CD4-positive, alpha-beta T cell (primary cell): ENCODE data around the gene CDYL. TPM values are rescaled to one million over a fixed set of nuclear protein-coding genes. Genes with fewer than 3 reads are reported as not detected.

Experiments
- ATAC-seq: fragments of 200-7000 bp; cut with Tn5 transposase; one replicate; pipeline ENCODE4 v1.10.0; 2022; ENCODE audit warnings: mild to moderate bottlenecking; ENCODE audit not compliant: poor library complexity
- CTCF ChIA-PET: fragments of 350-600 bp; sonication (Branson Sonifier 250); formaldehyde crosslinking; loops from one replicate; lab custom pipeline; 2021; ENCODE audit warnings: antibody characterized with exemption, inconsistent platforms; lab: Charles Lee
- POLR2A ChIA-PET: fragments of 350-600 bp; sonication (Branson Sonifier 250); formaldehyde crosslinking; loops from one replicate; lab custom pipeline; 2021; ENCODE audit warnings: antibody characterized with exemption, inconsistent platforms; lab: Charles Lee
- DNase-seq, 14 experiments: peaks; one replicate each; pipeline ENCODE4 v3.0.0-alpha.2; 2013 to 2020; ENCODE audit warnings: mixed read lengths in 2 of 14
- H3K27ac ChIP-seq, 2 donors: one replicate each; pipeline versions ENCODE4 v1.5.1 to v1.7.0; 2013; ENCODE audit warnings: low read length in 2 of 2, low read depth in 1 of 2, mild to moderate bottlenecking in 1 of 2
- H3K27me3 ChIP-seq, 2 experiments: 1 replicate in 1 of 2; 2 replicates in 1 of 2; pipeline versions ENCODE4 v1.6.1 to v1.7.0; 2013; ENCODE audit warnings: low read length in 2 of 2, control low read depth in 1 of 2, mild to moderate bottlenecking in 1 of 2, moderate library complexity in 1 of 2; ENCODE audit not compliant: insufficient read depth in 2 of 2, control insufficient read depth in 1 of 2
- H3K36me3 ChIP-seq: one replicate; pipeline ENCODE4 v1.6.1; 2013; ENCODE audit warnings: low read length, control low read depth; ENCODE audit not compliant: insufficient read depth
- H3K4me1 ChIP-seq: one replicate; pipeline ENCODE4 v1.6.1; 2013; ENCODE audit warnings: low read length, control low read depth; ENCODE audit not compliant: insufficient read depth
- H3K4me3 ChIP-seq: one replicate; pipeline ENCODE4 v1.5.1; 2013; ENCODE audit warnings: mild to moderate bottlenecking, low read length, moderate library complexity
- H3K9me3 ChIP-seq, 2 experiments: 1 replicate in 1 of 2; 2 replicates in 1 of 2; pipeline versions ENCODE4 v1.6.1 to v1.7.0; 2013; ENCODE audit warnings: low read length in 2 of 2, mild to moderate bottlenecking in 2 of 2, control low read depth in 1 of 2, moderate library complexity in 1 of 2; ENCODE audit not compliant: control insufficient read depth in 1 of 2, insufficient read depth in 1 of 2
- H3K27ac Mint-ChIP-seq: one replicate; pipeline ENCODE4 v1.8.0; 2020; ENCODE audit warnings: mixed read lengths
- H3K27me3 Mint-ChIP-seq: one replicate; pipeline ENCODE4 v1.8.0; 2021; ENCODE audit warnings: mixed read lengths
- H3K36me3 Mint-ChIP-seq: one replicate; pipeline ENCODE4 v1.8.0; 2021; ENCODE audit warnings: low read depth, mixed read lengths
- H3K4me1 Mint-ChIP-seq: one replicate; pipeline ENCODE4 v1.8.0; 2021; ENCODE audit warnings: low read depth, mixed read lengths
- H3K4me3 Mint-ChIP-seq: one replicate; pipeline ENCODE4 v1.8.0; 2020; ENCODE audit warnings: mild to moderate bottlenecking, mixed read lengths
- H3K9me3 Mint-ChIP-seq: one replicate; pipeline ENCODE4 v1.8.0; 2020; ENCODE audit warnings: mixed read lengths
- CTCF ChIP-seq: fragments of 200-600 bp; IDR thresholded peaks from one replicate; pipeline ENCODE4 v1.8.0; 2022; ENCODE audit warnings: antibody characterized with exemption, mild to moderate bottlenecking
- intact Hi-C, 2 experiments: fragments of 100-400 bp; cut with DNase I in 1 of 2; cut with micrococcal nuclease in 1 of 2; formaldehyde crosslinking; loops; one replicate each; pipeline versions ENCODE4 v1.15.1 to v1.9.0; 2023 to 2025; cut with DNase I, micrococcal nuclease
- total RNA-seq, 174 experiments: library from RNA in 2 of 174; stranded (reverse) in 2 of 174; gene quantifications; one replicate each; pipeline ENCODE4 v1.2.3 and lab custom pipeline; 2021 to 2026

The CDYL gene
- total RNA-seq, 2 experiments from 2014 or later: 23.8 to 23.9 TPM

- Histone ChIP-seq H3K36me3 (no peaks in the 10 kb centered on the region), H3K27ac (no peak overlapping the region), H3K27me3 (no peaks in the 10 kb centered on the region), H3K4me1 (peaks cover 15% of the 10 kb centered on the region), H3K9me3 (no peaks in the 10 kb centered on the region), H3K4me3 (no peak overlapping the region)
- ChIA-PET POLR2A (no interaction called here), CTCF (no interaction called here)
- ATAC-seq (no peak), DNase-seq (no peak)
- Mint-ChIP-seq H3K4me3 (no peak overlapping the region), H3K27me3 (no peaks in the 10 kb centered on the region), H3K27ac (no peak overlapping the region), H3K9me3 (peaks cover 5% of the 10 kb centered on the region), H3K4me1 (peaks cover 84% of the 10 kb centered on the region), H3K36me3 (peaks cover 7% of the 10 kb centered on the region)
- intact Hi-C loops: no loop called here
- TF ChIP-seq CTCF: no peak
Observed at GRCh38 chr6:4812068-4812467, 35.9 kb downstream of the CDYL start.

GRCh38 chr6:4813055-4813454, 36.9 kb downstream of the CDYL start:
- no peaks in the 10 kb centered on the region for H3K36me3 ChIP-seq
- peak overlapping the region; percentile 2 for H3K4me3 Mint-ChIP-seq
- peaks cover 7% of the 10 kb centered on the region for H3K36me3 Mint-ChIP-seq
- H3K9me3 ChIP-seq: no peaks in the 10 kb centered on the region
- H3K27me3 ChIP-seq: no peaks in the 10 kb centered on the region
- POLR2A ChIA-PET: no interaction called here
- CTCF ChIA-PET: no interaction called here
- no peak for ATAC-seq
- intact Hi-C loops: no loop called here
- TF ChIP-seq CTCF: no peak
- H3K4me3 ChIP-seq: no peak overlapping the region
- H3K4me1 ChIP-seq: peaks cover 18% of the 10 kb centered on the region
- H3K9me3 Mint-ChIP-seq: peaks cover 5% of the 10 kb centered on the region
- H3K27me3 Mint-ChIP-seq: no peaks in the 10 kb centered on the region
- H3K27ac Mint-ChIP-seq: no peak overlapping the region
- no peak for DNase-seq
- peaks cover 81% of the 10 kb centered on the region for H3K4me1 Mint-ChIP-seq
- no peak overlapping the region for H3K27ac ChIP-seq

DNA sequence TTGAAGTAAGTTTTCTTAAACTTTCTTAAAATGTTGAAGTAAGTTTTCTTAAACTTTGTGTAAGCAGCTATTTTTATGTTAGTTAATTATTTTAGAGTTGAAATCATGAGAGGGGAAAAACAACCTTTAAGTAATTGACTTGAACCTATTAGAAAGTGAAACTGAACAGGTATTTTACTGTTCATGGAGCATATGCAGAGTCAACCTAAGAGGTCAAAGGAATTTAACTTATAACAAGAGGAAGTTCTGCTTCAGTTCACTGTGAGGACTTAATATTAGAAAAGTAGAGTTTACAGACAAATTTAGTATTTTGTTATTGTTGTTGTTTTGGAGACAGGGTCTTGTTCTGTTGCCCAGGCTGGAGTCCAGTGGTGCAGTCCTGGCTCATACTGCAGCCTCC, 38.0 kb downstream of the CDYL start:
- Mint-ChIP-seq H3K4me3 (no peak overlapping the region), H3K36me3 (peaks cover 7% of the 10 kb centered on the region), H3K4me1 (peaks cover 82% of the 10 kb centered on the region), H3K9me3 (peaks cover 7% of the 10 kb centered on the region), H3K27me3 (no peaks in the 10 kb centered on the region), H3K27ac (no peak overlapping the region)
- no peak for TF ChIP-seq CTCF
- CTCF ChIA-PET: no interaction called here
- H3K27me3 ChIP-seq: no peaks in the 10 kb centered on the region
- no peak for ATAC-seq
- H3K27ac ChIP-seq: no peak overlapping the region
- POLR2A ChIA-PET: no interaction called here
- peaks cover 25% of the 10 kb centered on the region for H3K4me1 ChIP-seq
- no peak overlapping the region for H3K4me3 ChIP-seq
- no peak for DNase-seq
- H3K36me3 ChIP-seq: no peaks in the 10 kb centered on the region
- intact Hi-C loops: no loop called here
- no peaks in the 10 kb centered on the region for H3K9me3 ChIP-seq
